ENCODE data around the gene TNS3.

The TNS3 gene

GRCh38 chr7:47336472-47337425, 245.2 kb downstream of the TNS3 start:
- TF ChIP-seq CTCF (IDR thresholded peaks at IDR 0.05; ENCODE audit: insufficient read depth, missing control alignments), result no peak
- FAIRE-seq (no peak), DNase-seq (ENCODE audit: insufficient read length, low spot score) (no peak)

GRCh38 chr7:47335557-47336471, 246.1 kb downstream of the TNS3 start:
- FAIRE-seq (no peak), DNase-seq (ENCODE audit: insufficient read length, low spot score) (no peak)
- TF ChIP-seq CTCF (IDR thresholded peaks at IDR 0.05; ENCODE audit: insufficient read depth, missing control alignments), result no peak

GRCh38 chr7:47335071-47335470, 246.8 kb downstream of the TNS3 start:
- FAIRE-seq (no peak), DNase-seq (ENCODE audit: insufficient read length, low spot score) (no peak)
- no peak for TF ChIP-seq CTCF (IDR thresholded peaks at IDR 0.05; ENCODE audit: insufficient read depth, missing control alignments)

GRCh38 chr7:47333959-47334358, 248.0 kb downstream of the TNS3 start:
- no peak for TF ChIP-seq CTCF (IDR thresholded peaks at IDR 0.05; ENCODE audit: insufficient read depth, missing control alignments)
- DNase-seq (ENCODE audit: insufficient read length, low spot score) (no peak), FAIRE-seq (no peak)

GRCh38 chr7:47333554-47333887, 248.4 kb downstream of the TNS3 start:
- DNase-seq (ENCODE audit: insufficient read length, low spot score), result no peak
- no peak for FAIRE-seq
- TF ChIP-seq CTCF (IDR thresholded peaks at IDR 0.05; ENCODE audit: insufficient read depth, missing control alignments), result no peak

GRCh38 chr7:47332681-47333553, 249.0 kb downstream of the TNS3 start:
- no peak for FAIRE-seq

More at GRCh38 chr7:47332681-47333553, 249.0 kb downstream of the TNS3 start:
- DNase-seq (ENCODE audit: insufficient read length, low spot score), result no peak
- no peak for TF ChIP-seq CTCF (IDR thresholded peaks at IDR 0.05; ENCODE audit: insufficient read depth, missing control alignments)

Data from D721Med (cell line).